ENCODE data around the gene GGCX.

DNA sequence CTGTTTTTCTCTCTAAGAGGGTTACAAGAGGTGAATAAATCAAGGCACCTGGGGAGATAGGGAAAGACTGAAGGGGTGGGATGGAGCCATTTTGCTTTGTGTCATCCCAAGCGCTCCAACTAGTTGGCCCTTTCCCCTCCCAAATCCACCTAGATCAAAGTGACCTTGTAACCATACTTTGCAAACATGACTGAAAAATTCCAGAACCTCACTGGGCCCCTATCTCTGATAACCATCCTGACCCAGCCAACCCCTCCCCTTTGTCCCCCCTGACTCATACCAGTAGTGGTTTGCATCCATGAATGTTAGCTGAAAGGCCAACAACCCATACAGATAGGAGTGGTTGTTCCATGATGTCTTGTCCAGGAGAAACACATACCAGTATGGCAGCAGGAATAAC lies 3.1 kb downstream of the GGCX start:
- TF ChIP-seq, protein P1, sequence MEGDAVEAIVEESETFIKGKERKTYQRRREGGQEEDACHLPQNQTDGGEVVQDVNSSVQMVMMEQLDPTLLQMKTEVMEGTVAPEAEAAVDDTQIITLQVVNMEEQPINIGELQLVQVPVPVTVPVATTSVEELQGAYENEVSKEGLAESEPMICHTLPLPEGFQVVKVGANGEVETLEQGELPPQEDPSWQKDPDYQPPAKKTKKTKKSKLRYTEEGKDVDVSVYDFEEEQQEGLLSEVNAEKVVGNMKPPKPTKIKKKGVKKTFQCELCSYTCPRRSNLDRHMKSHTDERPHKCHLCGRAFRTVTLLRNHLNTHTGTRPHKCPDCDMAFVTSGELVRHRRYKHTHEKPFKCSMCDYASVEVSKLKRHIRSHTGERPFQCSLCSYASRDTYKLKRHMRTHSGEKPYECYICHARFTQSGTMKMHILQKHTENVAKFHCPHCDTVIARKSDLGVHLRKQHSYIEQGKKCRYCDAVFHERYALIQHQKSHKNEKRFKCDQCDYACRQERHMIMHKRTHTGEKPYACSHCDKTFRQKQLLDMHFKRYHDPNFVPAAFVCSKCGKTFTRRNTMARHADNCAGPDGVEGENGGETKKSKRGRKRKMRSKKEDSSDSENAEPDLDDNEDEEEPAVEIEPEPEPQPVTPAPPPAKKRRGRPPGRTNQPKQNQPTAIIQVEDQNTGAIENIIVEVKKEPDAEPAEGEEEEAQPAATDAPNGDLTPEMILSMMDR (IDR thresholded peaks at IDR 0.05): no peak
- TF ChIP-seq POLR2AphosphoS5 (IDR thresholded peaks at IDR 0.05) (no peak), POLR2A (IDR thresholded peaks at IDR 0.05) (no peak)

Measured in prostate gland (tissue), 2 donors.